ENCODE measurements around the gene ZPR1. TPM values are rescaled to one million over a fixed set of nuclear protein-coding genes. Genes with fewer than 3 reads are reported as not detected.

The ZPR1 gene
- total RNA-seq, 1 experiment from 2014 or later: 29.4 TPM

Other genes starting within 250 kb of the ZPR1 start
- 15.5 and 18.5 TPM in 2 replicates for gene BUD13, start 15.0 kb downstream of the ZPR1 start, total RNA-seq (2014; rRNA removed; shearing (Covaris generic))
- not detected in 2 replicates for gene APOA5, start 3.9 kb upstream of the ZPR1 start, total RNA-seq (2014; rRNA removed; shearing (Covaris generic))
- gene APOA4, start 35.3 kb upstream of the ZPR1 start, total RNA-seq (2014; rRNA removed; shearing (Covaris generic)): not detected in 2 replicates
- gene APOC3, start 41.9 kb upstream of the ZPR1 start, total RNA-seq (2014; rRNA removed; shearing (Covaris generic)): not detected in 2 replicates
- gene APOA1, start 49.6 kb upstream of the ZPR1 start, total RNA-seq (2014; rRNA removed; shearing (Covaris generic)): 0.72 TPM in 1 of 2 replicates, not detected in the other

All from SJSA1 (cell line).